Jurkat, Clone E6-1 (cell line): ENCODE results near the gene TPST1.

ENCODE experiments used
- DNase-seq: peaks from one replicate; pipeline ENCODE4 v3.0.0-alpha.2; 2011; ENCODE audit warnings: low read depth, low spot score
- H3K4me3 ChIP-seq: 2 replicates; pipeline ENCODE4 v1.5.1; 2011; ENCODE audit warnings: mild to moderate bottlenecking, low read length, control low read depth, moderate library complexity

Gene TPST1

GRCh38 chr7:66185680-66186187 lies 19.4 kb upstream of the TPST1 start:
- DNase-seq, result no peak
- H3K4me3 ChIP-seq, result no peak overlapping the region

GRCh38 chr7:66186991-66187390 lies 18.1 kb upstream of the TPST1 start:
- no peak overlapping the region for H3K4me3 ChIP-seq
- DNase-seq, result no peak

- DNase-seq, result no peak
- H3K4me3 ChIP-seq, result no peak overlapping the region
Measured at GRCh38 chr7:66187905-66188304, 17.2 kb upstream of the TPST1 start.

GRCh38 chr7:66188645-66189044 lies 16.5 kb upstream of the TPST1 start:
- DNase-seq, result no peak
- no peak overlapping the region for H3K4me3 ChIP-seq

GRCh38 chr7:66189695-66190503 lies 15.2 kb upstream of the TPST1 start:
- H3K4me3 ChIP-seq, result no peak overlapping the region
- DNase-seq, result no peak

GRCh38 chr7:66190504-66190857 lies 14.7 kb upstream of the TPST1 start:
- no peak for DNase-seq
- H3K4me3 ChIP-seq, result no peak overlapping the region

- H3K4me3 ChIP-seq, result no peak overlapping the region
- DNase-seq, result no peak
Measured at GRCh38 chr7:66193146-66193725, 11.9 kb upstream of the TPST1 start.

- no peak for DNase-seq
- no peak overlapping the region for H3K4me3 ChIP-seq
Measured at GRCh38 chr7:66198469-66198868, 6.7 kb upstream of the TPST1 start.

GRCh38 chr7:66198956-66199355 lies 6.2 kb upstream of the TPST1 start:
- H3K4me3 ChIP-seq, result no peak overlapping the region
- DNase-seq, result no peak

GRCh38 chr7:66202441-66202840 lies 2.7 kb upstream of the TPST1 start:
- DNase-seq, result no peak
- H3K4me3 ChIP-seq, result no peak overlapping the region

GRCh38 chr7:66205741-66206090 lies 582 bp downstream of the TPST1 start:
- DNase-seq, result no peak
- peak overlapping the region; percentile 64 for H3K4me3 ChIP-seq

- DNase-seq, result no peak
- no peak overlapping the region for H3K4me3 ChIP-seq
Measured at GRCh38 chr7:66206119-66206933, 1.2 kb downstream of the TPST1 start.

- DNase-seq, result no peak
- no peak overlapping the region for H3K4me3 ChIP-seq
Measured at GRCh38 chr7:66206934-66207240, 1.8 kb downstream of the TPST1 start.

GRCh38 chr7:66207540-66207939 lies 2.4 kb downstream of the TPST1 start:
- no peak overlapping the region for H3K4me3 ChIP-seq

GRCh38 chr7:66211429-66211828 lies 6.3 kb downstream of the TPST1 start:
- no peak overlapping the region for H3K4me3 ChIP-seq
- no peak for DNase-seq

More at GRCh38 chr7:66207540-66207939, 2.4 kb downstream of the TPST1 start:
- DNase-seq, result no peak

- DNase-seq, result no peak
- H3K4me3 ChIP-seq, result no peak overlapping the region
Measured at GRCh38 chr7:66213637-66214036, 8.5 kb downstream of the TPST1 start.

GRCh38 chr7:66216687-66217086 lies 11.6 kb downstream of the TPST1 start:
- no peak overlapping the region for H3K4me3 ChIP-seq
- no peak for DNase-seq

- no peak for DNase-seq
- H3K4me3 ChIP-seq, result no peak overlapping the region
Measured at GRCh38 chr7:66219805-66220204, 14.7 kb downstream of the TPST1 start.

GRCh38 chr7:66221442-66221841 lies 16.3 kb downstream of the TPST1 start:
- no peak for DNase-seq
- H3K4me3 ChIP-seq, result no peak overlapping the region

- no peak for DNase-seq
- no peak overlapping the region for H3K4me3 ChIP-seq
Measured at GRCh38 chr7:66227808-66228207, 22.7 kb downstream of the TPST1 start.
